GM18526 (cell line): ENCODE data around the gene HPSE2.

ENCODE experiments used
- POLR2A ChIP-seq: IDR thresholded peaks from 3 replicates; pipeline ENCODE4 v1.6.1; 2011; ENCODE audit not compliant: insufficient read length; ENCODE audit errors: extremely low read depth

HPSE2 gene

GRCh38 chr10:98407744-98408241, 827.9 kb downstream of the HPSE2 start:
- TF ChIP-seq POLR2A: no peak
